PC-3 (cell line): ENCODE data around the gene GSG1.

Experiments
- CTCF ChIP-seq: fragments of 300-600 bp; sonication (generic); conservative IDR thresholded peaks from 2 replicates; pipeline ENCODE4 v1.5.1; 2017; ENCODE audit warnings: antibody characterized with exemption, low read depth, mild to moderate bottlenecking, low read length
- EZH2phosphoT487 ChIP-seq: fragments of 300-600 bp; sonication (generic); IDR thresholded peaks from 2 replicates; pipeline ENCODE4 v1.6.1; 2018; ENCODE audit warnings: mild to moderate bottlenecking, antibody characterized with exemption, low read length, borderline replicate concordance

DNA sequence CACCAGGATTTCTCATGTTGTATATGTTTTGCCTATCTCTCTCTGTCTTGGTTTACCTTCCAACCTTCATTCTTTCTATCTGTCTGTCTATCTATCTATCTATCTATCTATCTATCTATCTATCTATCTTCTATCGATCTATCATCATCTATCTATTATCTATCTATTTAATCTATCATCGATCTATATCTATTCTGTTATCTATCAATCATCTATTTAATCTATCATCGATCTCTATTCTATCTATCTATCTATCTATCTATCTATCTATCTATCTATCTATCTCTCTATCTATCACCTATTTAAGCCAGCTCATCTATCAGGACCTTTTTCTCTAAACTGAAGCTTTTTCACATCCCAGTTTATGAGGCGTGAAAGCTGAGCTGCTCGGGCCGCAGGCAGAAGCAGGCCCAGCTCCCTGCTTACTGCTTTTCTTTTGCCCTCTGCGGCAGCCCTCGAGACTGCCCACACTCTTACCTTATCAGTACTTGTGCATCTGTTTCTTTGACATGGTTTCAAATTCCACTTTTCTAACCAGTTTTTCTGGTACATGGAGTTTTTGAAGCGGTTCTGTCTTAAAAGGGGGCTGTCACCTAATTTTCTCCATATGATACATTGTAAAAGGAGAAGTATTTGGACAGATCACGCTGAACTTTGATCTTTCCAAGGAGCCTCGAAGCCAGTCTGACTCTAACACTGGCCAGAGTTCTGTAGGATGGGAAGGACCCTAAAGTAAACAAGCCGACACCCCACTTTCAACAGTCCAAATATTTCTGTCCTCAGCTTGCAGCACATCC is 44.4 kb upstream of the GSG1 start:
- no peak for TF ChIP-seq CTCF
- no peak for TF ChIP-seq EZH2phosphoT487
